ENCODE results near the gene SLC30A1. TPM values are rescaled to one million over a fixed set of nuclear protein-coding genes. Genes with fewer than 3 reads are reported as not detected.

SLC30A1 gene
- total RNA-seq, 1 donor from 2014 or later, result 7.1 TPM

GRCh38 chr1:211581526-211581925, 2.6 kb upstream of the SLC30A1 start:
- H3K27me3 Mint-ChIP-seq (ENCODE audit: insufficient read depth, low read depth), result peaks cover 10% of the 10 kb centered on the region
- no peaks in the 10 kb centered on the region for H3K36me3 Mint-ChIP-seq
- H3K4me1 Mint-ChIP-seq, result peaks cover 32% of the 10 kb centered on the region
- no peaks in the 10 kb centered on the region for H3K36me3 ChIP-seq
- H3K4me3 Mint-ChIP-seq, result no peak overlapping the region
- H3K4me1 ChIP-seq, result peaks cover 29% of the 10 kb centered on the region
- H3K9ac ChIP-seq, result no peak overlapping the region
- no peak overlapping the region for H3K27ac Mint-ChIP-seq
- H3K27me3 ChIP-seq, result no peaks in the 10 kb centered on the region
- H3K79me2 ChIP-seq (ENCODE audit: low read depth), result peaks cover 18% of the 10 kb centered on the region
- H3K4me2 ChIP-seq, result peak overlapping the region; percentile 27
- H3K4me3 ChIP-seq, result no peak overlapping the region
- peaks cover 7% of the 10 kb centered on the region for H4K20me1 ChIP-seq (ENCODE audit: low read depth)
- H2AFZ ChIP-seq (replicated peaks), result no peak overlapping the region
- H3K9me3 ChIP-seq (ENCODE audit: low read depth), result no peaks in the 10 kb centered on the region
- H3K9me3 Mint-ChIP-seq, result no peaks in the 10 kb centered on the region
- peaks cover 17% of the 10 kb centered on the region for H3F3A ChIP-seq (ENCODE audit: low read depth)
- H3K27ac ChIP-seq, result no peak overlapping the region
- no peak for TF ChIP-seq EZH2 (IDR thresholded peaks at IDR 0.05)
- TF ChIP-seq EZH2phosphoT487 (IDR thresholded peaks at IDR 0.05), result no peak
- no peak for TF ChIP-seq CTCF (IDR thresholded peaks at IDR 0.05)
- no peak for DNase-seq (ENCODE audit: low spot score)

- H3K4me1 ChIP-seq, result peaks cover 32% of the 10 kb centered on the region
- DNase-seq (ENCODE audit: low spot score), result peak; percentile 11
- peak overlapping the region; percentile 88 for H3K4me3 Mint-ChIP-seq
- H3K9me3 ChIP-seq (ENCODE audit: low read depth), result no peaks in the 10 kb centered on the region
- no peak overlapping the region for H3K9ac ChIP-seq
- H3K36me3 ChIP-seq, result no peaks in the 10 kb centered on the region
- H3K79me2 ChIP-seq (ENCODE audit: low read depth), result peaks cover 27% of the 10 kb centered on the region
- H3K4me1 Mint-ChIP-seq, result peaks cover 34% of the 10 kb centered on the region
- H3K27me3 Mint-ChIP-seq (ENCODE audit: insufficient read depth, low read depth), result peaks cover 10% of the 10 kb centered on the region
- no peaks in the 10 kb centered on the region for H3K27me3 ChIP-seq
- no peak overlapping the region for H2AFZ ChIP-seq (replicated peaks)
- no peak for TF ChIP-seq CTCF (IDR thresholded peaks at IDR 0.05)
- TF ChIP-seq EZH2 (IDR thresholded peaks at IDR 0.05), result no peak
- no peak for TF ChIP-seq EZH2phosphoT487 (IDR thresholded peaks at IDR 0.05)
- H3F3A ChIP-seq (ENCODE audit: low read depth), result peaks cover 17% of the 10 kb centered on the region
- H3K36me3 Mint-ChIP-seq, result no peaks in the 10 kb centered on the region
- H3K27ac Mint-ChIP-seq, result no peak overlapping the region
- H3K9me3 Mint-ChIP-seq, result no peaks in the 10 kb centered on the region
- no peak overlapping the region for H3K27ac ChIP-seq
- H3K4me2 ChIP-seq, result peak overlapping the region; percentile 99
- H3K4me3 ChIP-seq, result no peak overlapping the region
- H4K20me1 ChIP-seq (ENCODE audit: low read depth), result peaks cover 7% of the 10 kb centered on the region
Observed at GRCh38 chr1:211580303-211580687, 1.3 kb upstream of the SLC30A1 start.

- Histone ChIP-seq H3K4me3 (peak overlapping the region; percentile 64), H3F3A (ENCODE audit: low read depth) (peaks cover 17% of the 10 kb centered on the region), H3K9me3 (ENCODE audit: low read depth) (no peaks in the 10 kb centered on the region), H3K4me2 (peak overlapping the region; percentile 99), H3K36me3 (no peaks in the 10 kb centered on the region), H3K27ac (no peak overlapping the region), H3K4me1 (peaks cover 32% of the 10 kb centered on the region), H3K79me2 (ENCODE audit: low read depth) (peaks cover 27% of the 10 kb centered on the region), H3K9ac (no peak overlapping the region), H3K27me3 (no peaks in the 10 kb centered on the region), H2AFZ (replicated peaks) (peak overlapping the region; percentile 72), H4K20me1 (ENCODE audit: low read depth) (peaks cover 7% of the 10 kb centered on the region)
- TF ChIP-seq CTCF (IDR thresholded peaks at IDR 0.05), result no peak
- no peak for TF ChIP-seq EZH2 (IDR thresholded peaks at IDR 0.05)
- TF ChIP-seq EZH2phosphoT487 (IDR thresholded peaks at IDR 0.05), result no peak
- Mint-ChIP-seq H3K36me3 (peaks cover under 1% of the 10 kb centered on the region), H3K4me1 (peaks cover 34% of the 10 kb centered on the region), H3K9me3 (no peaks in the 10 kb centered on the region), H3K4me3 (peak overlapping the region; percentile 88), H3K27ac (no peak overlapping the region), H3K27me3 (ENCODE audit: insufficient read depth, low read depth) (peaks cover 10% of the 10 kb centered on the region)
- peak; percentile 91 for DNase-seq (ENCODE audit: low spot score)
Observed at GRCh38 chr1:211579440-211580302, 710 bp upstream of the SLC30A1 start.
